ENCODE data around the gene APLP2. TPM values are rescaled to one million over a fixed set of nuclear protein-coding genes. Genes with fewer than 3 reads are reported as not detected.
A peak's percentile ranks its signal among the peaks of the same experiment; 100 is the strongest.

Gene APLP2
- polyA plus RNA-seq, 3 donors: 486 to 622 (median 591) TPM

DNA sequence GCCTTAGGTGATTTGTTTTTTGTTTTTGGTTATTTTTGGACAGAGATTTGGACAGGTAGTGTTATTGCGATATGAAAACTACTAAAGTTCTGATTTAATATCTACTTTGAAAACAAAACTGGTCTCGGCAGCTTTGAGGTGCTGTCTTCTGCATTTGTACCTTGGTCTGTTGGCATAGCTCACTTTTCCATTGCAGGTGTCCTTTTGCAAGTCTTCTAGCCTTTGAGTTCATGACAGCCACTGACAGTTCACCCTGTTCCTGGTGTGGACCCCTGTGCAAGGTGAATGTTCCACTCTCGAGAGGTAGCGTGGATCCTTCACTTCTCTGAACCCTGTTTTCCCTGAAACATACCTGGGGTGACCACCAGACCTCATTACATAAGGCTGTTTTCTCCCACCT is 45.0 kb downstream of the APLP2 start:
- WGBS (ENCODE audit: insufficient coverage): 93% methylated on average over 1 of the region's 4 CpGs
- Histone ChIP-seq H3K4me2 (replicated peaks; ENCODE audit: extremely low read depth, low read length, poor library complexity, severe bottlenecking) (no peak overlapping the region), H3K27ac (ENCODE audit: low read depth in 1 of 2, low read length in 2 of 2) (peak overlapping the region in 1 of 2 donors; percentile 64), H3K4me3 (replicated peaks in 1 of 3; ENCODE audit: low read depth in 2 of 3, low read length in 3 of 3) (no peak overlapping the region), H2AFZ (ENCODE audit: insufficient read depth, low read depth, low read length, poor library complexity, severe bottlenecking) (no peak overlapping the region), H3K4me1 (ENCODE audit: control insufficient read depth in 1 of 2, insufficient read depth in 2 of 2, low read length in 2 of 2) (peaks cover 20 to 26% of the 10 kb centered on the region in 2 donors), H3K36me3 (replicated peaks in 1 of 2; ENCODE audit: control insufficient read depth in 1 of 2, insufficient read depth in 2 of 2, low read length in 2 of 2) (peaks cover 54 to 78% of the 10 kb centered on the region in 2 donors), H3K79me2 (ENCODE audit: insufficient read depth, low read length) (peaks cover 100% of the 10 kb centered on the region), H3K27me3 (ENCODE audit: control insufficient read depth in 2 of 2, insufficient read depth in 2 of 2, low read length in 2 of 2) (no peaks in the 10 kb centered on the region), H3K9ac (ENCODE audit: insufficient read depth, low read length, poor library complexity, severe bottlenecking) (no peak overlapping the region), H3K9me3 (replicated peaks in 1 of 2; ENCODE audit: control insufficient read depth in 1 of 2, insufficient read depth in 1 of 2, low read length in 2 of 2) (no peaks in the 10 kb centered on the region), H4K20me1 (ENCODE audit: insufficient read depth, low read length) (peaks cover 100% of the 10 kb centered on the region)
- H3K4me1 Mint-ChIP-seq: peaks cover 38% of the 10 kb centered on the region
- no peak for DNase-seq
- H3K9me3 Mint-ChIP-seq: no peaks in the 10 kb centered on the region
- no peaks in the 10 kb centered on the region for H3K27me3 Mint-ChIP-seq (ENCODE audit: low read depth in 3 of 3)
- peak overlapping the region in 5 of 7 donors; percentile 0 to 69 (median 46) for H3K27ac Mint-ChIP-seq
- intact Hi-C loops (cut with micrococcal nuclease): no loop called here
- TF ChIP-seq, protein P1, sequence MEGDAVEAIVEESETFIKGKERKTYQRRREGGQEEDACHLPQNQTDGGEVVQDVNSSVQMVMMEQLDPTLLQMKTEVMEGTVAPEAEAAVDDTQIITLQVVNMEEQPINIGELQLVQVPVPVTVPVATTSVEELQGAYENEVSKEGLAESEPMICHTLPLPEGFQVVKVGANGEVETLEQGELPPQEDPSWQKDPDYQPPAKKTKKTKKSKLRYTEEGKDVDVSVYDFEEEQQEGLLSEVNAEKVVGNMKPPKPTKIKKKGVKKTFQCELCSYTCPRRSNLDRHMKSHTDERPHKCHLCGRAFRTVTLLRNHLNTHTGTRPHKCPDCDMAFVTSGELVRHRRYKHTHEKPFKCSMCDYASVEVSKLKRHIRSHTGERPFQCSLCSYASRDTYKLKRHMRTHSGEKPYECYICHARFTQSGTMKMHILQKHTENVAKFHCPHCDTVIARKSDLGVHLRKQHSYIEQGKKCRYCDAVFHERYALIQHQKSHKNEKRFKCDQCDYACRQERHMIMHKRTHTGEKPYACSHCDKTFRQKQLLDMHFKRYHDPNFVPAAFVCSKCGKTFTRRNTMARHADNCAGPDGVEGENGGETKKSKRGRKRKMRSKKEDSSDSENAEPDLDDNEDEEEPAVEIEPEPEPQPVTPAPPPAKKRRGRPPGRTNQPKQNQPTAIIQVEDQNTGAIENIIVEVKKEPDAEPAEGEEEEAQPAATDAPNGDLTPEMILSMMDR (IDR thresholded peaks at IDR 0.05): no peak
- H3K4me3 Mint-ChIP-seq: no peak overlapping the region
- H3K36me3 Mint-ChIP-seq: peaks cover 71 to 83% of the 10 kb centered on the region in 2 donors

DNA sequence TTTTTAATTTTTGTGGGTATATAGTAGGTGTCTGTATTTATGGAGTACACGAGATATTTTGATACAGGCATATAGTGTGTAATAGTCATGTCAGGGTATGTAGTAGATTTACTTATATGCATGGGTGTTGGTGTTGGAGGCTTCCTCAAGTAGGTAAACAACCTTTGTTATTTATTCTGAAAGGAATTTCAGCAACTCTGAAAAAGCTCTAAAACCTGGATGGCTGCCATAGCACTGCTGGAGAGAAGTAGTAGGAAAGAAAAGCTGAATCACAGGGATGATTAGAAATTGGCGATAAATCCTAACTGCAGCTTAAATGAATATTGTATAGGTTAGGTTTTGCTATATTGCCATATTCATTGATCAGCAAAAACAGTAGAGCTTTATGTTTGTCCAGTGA is 45.5 kb downstream of the APLP2 start:
- 100% methylated on average over 1 of the region's 2 CpGs for WGBS (ENCODE audit: insufficient coverage)

More for the DNA sequence above, 45.5 kb downstream of the APLP2 start:
- intact Hi-C loops (cut with micrococcal nuclease): no loop called here
- Histone ChIP-seq H3K27ac (ENCODE audit: low read depth in 1 of 2, low read length in 2 of 2) (no peak overlapping the region), H3K4me2 (replicated peaks; ENCODE audit: extremely low read depth, low read length, poor library complexity, severe bottlenecking) (no peak overlapping the region), H3K9ac (ENCODE audit: insufficient read depth, low read length, poor library complexity, severe bottlenecking) (no peak overlapping the region), H3K79me2 (ENCODE audit: insufficient read depth, low read length) (peaks cover 100% of the 10 kb centered on the region), H4K20me1 (ENCODE audit: insufficient read depth, low read length) (peaks cover 100% of the 10 kb centered on the region), H3K27me3 (ENCODE audit: control insufficient read depth in 2 of 2, insufficient read depth in 2 of 2, low read length in 2 of 2) (no peaks in the 10 kb centered on the region), H3K4me1 (ENCODE audit: control insufficient read depth in 1 of 2, insufficient read depth in 2 of 2, low read length in 2 of 2) (peaks cover 23 to 30% of the 10 kb centered on the region in 2 donors), H3K9me3 (replicated peaks in 1 of 2; ENCODE audit: control insufficient read depth in 1 of 2, insufficient read depth in 1 of 2, low read length in 2 of 2) (no peaks in the 10 kb centered on the region), H3K36me3 (replicated peaks in 1 of 2; ENCODE audit: control insufficient read depth in 1 of 2, insufficient read depth in 2 of 2, low read length in 2 of 2) (peaks cover 52 to 78% of the 10 kb centered on the region in 2 donors), H2AFZ (ENCODE audit: insufficient read depth, low read depth, low read length, poor library complexity, severe bottlenecking) (no peak overlapping the region), H3K4me3 (replicated peaks in 1 of 3; ENCODE audit: low read depth in 2 of 3, low read length in 3 of 3) (no peak overlapping the region)
- TF ChIP-seq, protein P1 (IDR thresholded peaks at IDR 0.05): no peak
- peaks cover 69 to 83% of the 10 kb centered on the region in 2 donors for H3K36me3 Mint-ChIP-seq
- no peaks in the 10 kb centered on the region for H3K9me3 Mint-ChIP-seq
- no peak overlapping the region for H3K4me3 Mint-ChIP-seq
- peak overlapping the region in 1 of 7 donors; percentile 54 for H3K27ac Mint-ChIP-seq
- peaks cover 39% of the 10 kb centered on the region for H3K4me1 Mint-ChIP-seq
- no peaks in the 10 kb centered on the region for H3K27me3 Mint-ChIP-seq (ENCODE audit: low read depth in 3 of 3)
- no peak for DNase-seq
